HCEC 1CT (cell line): Measurements from ENCODE around the gene KAT2A.

ENCODE experiments used
- DNase-seq: peaks from one replicate; pipeline ENCODE4 v3.0.0-alpha.2; 2017

KAT2A gene

GRCh38 chr17:42112552-42113176 is 8.5 kb downstream of the KAT2A start, which contains the start of gene DHX58:
Gene DHX58, minus strand, starts transcription at chr17:42112714. Its CDS starts 822 bp downstream, at chr17:42111892.
- peak; percentile 64 for DNase-seq

- DNase-seq: no peak
Observed at GRCh38 chr17:42111871-42112551, 9.2 kb downstream of the KAT2A start.

GRCh38 chr17:42111265-42111636 is 9.9 kb downstream of the KAT2A start:
- DNase-seq: no peak

- no peak for DNase-seq
Observed at GRCh38 chr17:42110301-42111264, 10.6 kb downstream of the KAT2A start.

GRCh38 chr17:42109086-42109485 is 12.1 kb downstream of the KAT2A start:
- DNase-seq: no peak

- no peak for DNase-seq
Observed at GRCh38 chr17:42107597-42108576, 13.3 kb downstream of the KAT2A start.

- DNase-seq: no peak
Observed at GRCh38 chr17:42107124-42107523, 14.0 kb downstream of the KAT2A start.

- no peak for DNase-seq
Observed at GRCh38 chr17:42106009-42106408, 15.2 kb downstream of the KAT2A start.

GRCh38 chr17:42104264-42104663 is 16.9 kb downstream of the KAT2A start:
- no peak for DNase-seq

GRCh38 chr17:42103221-42103954 is 17.8 kb downstream of the KAT2A start:
- DNase-seq: no peak

GRCh38 chr17:42101513-42102292 is 19.5 kb downstream of the KAT2A start:
- peak; percentile 43 for DNase-seq

GRCh38 chr17:42098730-42099399 is 22.3 kb downstream of the KAT2A start:
- DNase-seq: no peak

- no peak for DNase-seq
Observed at GRCh38 chr17:42097691-42098631, 23.2 kb downstream of the KAT2A start, which contains the start of gene ZNF385C. Gene ZNF385C, minus strand, starts transcription at chr17:42098473. Its CDS starts 35,417 bp downstream, at chr17:42063056.

- DNase-seq: no peak
Observed at GRCh38 chr17:42096360-42097111, 24.6 kb downstream of the KAT2A start.

- DNase-seq: no peak
Observed at GRCh38 chr17:42094375-42095069, 26.6 kb downstream of the KAT2A start.

- no peak for DNase-seq
Observed at GRCh38 chr17:42092939-42093338, 28.2 kb downstream of the KAT2A start.
